ENCODE measurements around the gene MEGF6.

The MEGF6 gene

GRCh38 chr1:3530086-3530925, 81.0 kb downstream of the MEGF6 start:
- no peak for TF ChIP-seq ZFX (IDR thresholded peaks at IDR 0.05; ENCODE audit: borderline replicate concordance)
- TF ChIP-seq, protein P1, sequence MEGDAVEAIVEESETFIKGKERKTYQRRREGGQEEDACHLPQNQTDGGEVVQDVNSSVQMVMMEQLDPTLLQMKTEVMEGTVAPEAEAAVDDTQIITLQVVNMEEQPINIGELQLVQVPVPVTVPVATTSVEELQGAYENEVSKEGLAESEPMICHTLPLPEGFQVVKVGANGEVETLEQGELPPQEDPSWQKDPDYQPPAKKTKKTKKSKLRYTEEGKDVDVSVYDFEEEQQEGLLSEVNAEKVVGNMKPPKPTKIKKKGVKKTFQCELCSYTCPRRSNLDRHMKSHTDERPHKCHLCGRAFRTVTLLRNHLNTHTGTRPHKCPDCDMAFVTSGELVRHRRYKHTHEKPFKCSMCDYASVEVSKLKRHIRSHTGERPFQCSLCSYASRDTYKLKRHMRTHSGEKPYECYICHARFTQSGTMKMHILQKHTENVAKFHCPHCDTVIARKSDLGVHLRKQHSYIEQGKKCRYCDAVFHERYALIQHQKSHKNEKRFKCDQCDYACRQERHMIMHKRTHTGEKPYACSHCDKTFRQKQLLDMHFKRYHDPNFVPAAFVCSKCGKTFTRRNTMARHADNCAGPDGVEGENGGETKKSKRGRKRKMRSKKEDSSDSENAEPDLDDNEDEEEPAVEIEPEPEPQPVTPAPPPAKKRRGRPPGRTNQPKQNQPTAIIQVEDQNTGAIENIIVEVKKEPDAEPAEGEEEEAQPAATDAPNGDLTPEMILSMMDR (IDR thresholded peaks at IDR 0.05), result no peak; the same call in 1 of the 2 replicates
- H3K27ac ChIP-seq, result peak overlapping the region; percentile 84

DNA sequence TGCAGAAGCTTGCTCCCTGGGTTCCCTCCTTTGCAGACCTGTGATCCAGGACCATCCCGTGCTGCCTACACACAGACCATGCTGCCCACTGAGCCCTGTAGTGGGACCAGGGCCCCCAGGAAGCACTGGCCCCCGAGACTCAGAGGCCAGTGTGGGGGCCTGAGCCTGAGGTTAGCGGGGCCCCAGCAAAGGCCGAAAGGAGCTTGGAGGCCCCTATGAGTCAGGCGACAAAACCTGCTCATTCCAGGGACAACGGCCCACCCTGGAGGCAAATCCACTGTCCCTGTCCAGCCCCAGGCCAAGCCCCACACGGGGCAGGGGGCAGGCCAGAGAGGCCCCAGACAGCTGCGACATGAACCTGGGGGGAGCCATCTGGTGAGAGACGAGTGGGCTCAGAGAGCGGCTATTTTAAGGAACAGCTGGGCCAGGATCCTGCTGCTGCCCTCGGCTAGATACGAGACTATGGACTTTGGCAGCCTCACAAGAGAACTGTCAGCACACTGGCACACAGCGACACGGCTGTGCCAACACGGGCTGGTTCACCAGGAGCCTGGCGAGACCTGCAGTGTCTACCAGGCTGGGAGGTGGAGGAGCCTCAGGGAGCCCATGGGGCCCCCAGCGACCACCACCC, 82.1 kb downstream of the MEGF6 start:
- TF ChIP-seq, protein P1 (IDR thresholded peaks at IDR 0.05), result no peak
- TF ChIP-seq ZFX (IDR thresholded peaks at IDR 0.05; ENCODE audit: borderline replicate concordance), result no peak
- H3K27ac ChIP-seq, result peak overlapping the region; percentile 84

- no peak overlapping the region for H3K27ac ChIP-seq
- no peak for TF ChIP-seq ZFX (IDR thresholded peaks at IDR 0.05; ENCODE audit: borderline replicate concordance)
- TF ChIP-seq, protein P1 (IDR thresholded peaks at IDR 0.05), result no peak
These were observed 83.5 kb downstream of the MEGF6 start for GRCh38 chr1:3527774-3528173.

GRCh38 chr1:3525551-3526482, 85.5 kb downstream of the MEGF6 start:
- TF ChIP-seq, protein P1 (IDR thresholded peaks at IDR 0.05), result no peak
- no peak for TF ChIP-seq ZFX (IDR thresholded peaks at IDR 0.05; ENCODE audit: borderline replicate concordance)
- no peak overlapping the region for H3K27ac ChIP-seq

DNA sequence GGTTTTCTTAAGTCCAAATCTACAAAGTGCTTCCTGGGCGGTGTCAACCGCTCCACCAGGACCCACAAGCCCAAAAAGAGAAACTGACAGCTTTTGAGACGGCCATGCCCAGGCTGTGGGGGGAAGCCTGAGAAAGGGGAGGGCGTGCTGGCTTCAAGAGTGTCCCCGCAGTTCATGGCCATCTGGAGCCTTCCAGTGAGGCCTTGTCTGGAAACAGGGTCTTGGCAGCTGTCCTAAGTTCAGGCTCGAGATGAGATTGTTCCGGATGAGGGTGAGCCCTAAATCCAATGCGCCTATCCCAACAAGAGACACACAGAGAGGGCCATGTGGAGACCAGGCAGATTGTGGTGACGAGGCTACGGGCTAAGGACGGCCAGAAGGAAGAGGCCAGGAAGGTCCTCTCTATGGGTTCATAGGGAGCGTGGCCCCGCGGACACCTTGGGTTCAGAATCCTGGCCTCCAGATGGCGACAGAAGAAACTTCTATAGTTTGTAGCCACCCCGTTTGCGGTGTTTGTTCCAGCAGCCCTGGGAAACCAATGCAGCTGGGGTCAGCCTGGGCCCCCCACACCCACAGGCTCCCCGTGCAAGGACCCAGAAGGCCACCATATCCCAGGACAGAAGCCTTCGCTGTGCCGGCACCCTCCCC, 86.6 kb downstream of the MEGF6 start:
- no peak overlapping the region for H3K27ac ChIP-seq
- TF ChIP-seq, protein P1 (IDR thresholded peaks at IDR 0.05), result no peak
- TF ChIP-seq ZFX (IDR thresholded peaks at IDR 0.05; ENCODE audit: borderline replicate concordance), result no peak

DNA sequence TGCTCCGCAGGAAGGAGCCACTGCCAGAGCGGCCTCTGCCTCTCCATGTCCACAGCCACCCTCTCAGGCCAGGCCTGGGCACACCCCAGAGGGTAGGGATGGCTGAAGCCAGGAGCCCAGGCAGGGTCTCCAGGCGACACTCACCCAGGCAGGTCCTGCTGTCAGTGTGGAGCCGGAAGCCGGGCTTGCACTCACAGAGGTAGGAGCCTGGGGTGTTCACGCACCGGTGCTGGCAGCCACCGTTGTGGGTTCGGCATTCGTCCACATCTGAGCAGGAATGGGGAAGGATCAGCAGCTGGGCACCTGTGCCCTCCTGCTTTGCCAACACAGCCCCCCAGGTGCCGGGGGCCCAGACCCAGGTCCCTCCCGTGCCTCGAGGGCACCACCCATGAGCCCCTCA, 87.3 kb downstream of the MEGF6 start:
- H3K27ac ChIP-seq, result no peak overlapping the region
- TF ChIP-seq, protein P1 (IDR thresholded peaks at IDR 0.05), result no peak
- no peak for TF ChIP-seq ZFX (IDR thresholded peaks at IDR 0.05; ENCODE audit: borderline replicate concordance)
